Activated T-cell treated with anti-CD3 and anti-CD28 coated beads for 24 hours (primary cell): ENCODE measurements around the gene PRTG.
A peak's percentile ranks its signal among the peaks of the same experiment; 100 is the strongest.
"Not testable (repeated sequence)": the region's sequence is repeated elsewhere in the genome, so short reads cannot be mapped to it uniquely, and the experiment has no call there.

ENCODE experiments used
- DNase-seq: peaks from one replicate; pipeline ENCODE4 v3.0.0-alpha.2; 2020; ENCODE audit warnings: low read depth

PRTG gene, protein sequence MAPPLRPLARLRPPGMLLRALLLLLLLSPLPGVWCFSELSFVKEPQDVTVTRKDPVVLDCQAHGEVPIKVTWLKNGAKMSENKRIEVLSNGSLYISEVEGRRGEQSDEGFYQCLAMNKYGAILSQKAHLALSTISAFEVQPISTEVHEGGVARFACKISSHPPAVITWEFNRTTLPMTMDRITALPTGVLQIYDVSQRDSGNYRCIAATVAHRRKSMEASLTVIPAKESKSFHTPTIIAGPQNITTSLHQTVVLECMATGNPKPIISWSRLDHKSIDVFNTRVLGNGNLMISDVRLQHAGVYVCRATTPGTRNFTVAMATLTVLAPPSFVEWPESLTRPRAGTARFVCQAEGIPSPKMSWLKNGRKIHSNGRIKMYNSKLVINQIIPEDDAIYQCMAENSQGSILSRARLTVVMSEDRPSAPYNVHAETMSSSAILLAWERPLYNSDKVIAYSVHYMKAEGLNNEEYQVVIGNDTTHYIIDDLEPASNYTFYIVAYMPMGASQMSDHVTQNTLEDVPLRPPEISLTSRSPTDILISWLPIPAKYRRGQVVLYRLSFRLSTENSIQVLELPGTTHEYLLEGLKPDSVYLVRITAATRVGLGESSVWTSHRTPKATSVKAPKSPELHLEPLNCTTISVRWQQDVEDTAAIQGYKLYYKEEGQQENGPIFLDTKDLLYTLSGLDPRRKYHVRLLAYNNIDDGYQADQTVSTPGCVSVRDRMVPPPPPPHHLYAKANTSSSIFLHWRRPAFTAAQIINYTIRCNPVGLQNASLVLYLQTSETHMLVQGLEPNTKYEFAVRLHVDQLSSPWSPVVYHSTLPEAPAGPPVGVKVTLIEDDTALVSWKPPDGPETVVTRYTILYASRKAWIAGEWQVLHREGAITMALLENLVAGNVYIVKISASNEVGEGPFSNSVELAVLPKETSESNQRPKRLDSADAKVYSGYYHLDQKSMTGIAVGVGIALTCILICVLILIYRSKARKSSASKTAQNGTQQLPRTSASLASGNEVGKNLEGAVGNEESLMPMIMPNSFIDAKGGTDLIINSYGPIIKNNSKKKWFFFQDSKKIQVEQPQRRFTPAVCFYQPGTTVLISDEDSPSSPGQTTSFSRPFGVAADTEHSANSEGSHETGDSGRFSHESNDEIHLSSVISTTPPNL

GRCh38 chr15:55742927-55743728 lies at the start of gene PRTG:
Gene PRTG (minus strand): TSS chr15:55743152. CDS start chr15:55742931, 221 bp downstream.
- no peak for DNase-seq

GRCh38 chr15:55791551-55792400 lies 48.8 kb upstream of the PRTG start:
- DNase-seq: no peak

- DNase-seq: peak; percentile 33
Observed at GRCh38 chr15:55789066-55789660, 46.2 kb upstream of the PRTG start.

- no peak for DNase-seq
Observed at GRCh38 chr15:55786341-55786740, 43.4 kb upstream of the PRTG start.

GRCh38 chr15:55785593-55785992 lies 42.6 kb upstream of the PRTG start:
- not testable (repeated sequence) for DNase-seq

DNA sequence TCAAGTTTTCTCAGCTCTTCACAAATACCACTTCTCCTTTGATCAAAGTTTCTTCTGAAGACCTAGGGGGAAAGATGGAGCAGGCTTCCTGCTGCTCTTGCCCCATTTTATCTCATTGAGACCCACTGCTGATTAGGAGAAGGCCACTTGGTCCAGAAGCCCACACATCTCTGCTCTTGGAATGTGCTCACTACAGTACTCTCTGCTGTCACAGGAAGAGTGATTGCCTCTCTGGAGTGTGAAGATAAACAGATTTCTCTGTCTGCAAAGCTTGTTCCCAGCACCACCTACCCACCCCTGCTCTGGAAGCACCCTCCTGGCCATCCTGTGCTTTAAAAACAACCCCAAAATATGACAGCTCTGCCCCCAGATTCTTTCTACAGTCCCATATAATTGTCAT lies 41.3 kb upstream of the PRTG start:
- DNase-seq: no peak

GRCh38 chr15:55782901-55783300 lies 39.9 kb upstream of the PRTG start:
- no peak for DNase-seq

DNA sequence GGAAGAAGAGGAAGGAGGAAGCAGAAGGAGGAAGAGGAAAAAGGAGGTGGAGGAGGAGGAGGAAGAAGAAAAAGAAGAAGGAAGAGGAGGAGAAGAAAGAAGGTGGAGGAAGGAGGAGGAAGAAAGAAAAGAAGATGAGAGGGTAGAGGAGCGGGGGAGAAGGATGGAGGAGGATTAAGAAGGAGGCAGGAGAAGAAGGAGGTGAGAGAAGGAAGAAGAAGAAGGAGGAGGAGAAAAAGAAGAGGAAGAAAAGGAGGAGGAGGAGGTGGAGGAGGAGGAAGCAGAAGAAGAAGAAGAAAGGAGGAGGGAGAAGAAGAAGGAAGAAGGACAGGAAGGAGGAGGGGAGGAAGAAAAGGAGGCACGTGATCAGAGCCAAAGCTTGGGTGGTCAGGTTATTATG lies 37.3 kb upstream of the PRTG start:
- no peak for DNase-seq

- no peak for DNase-seq
Observed at GRCh38 chr15:55778932-55779331, 36.0 kb upstream of the PRTG start.

- no peak for DNase-seq
Observed at GRCh38 chr15:55775316-55775715, 32.4 kb upstream of the PRTG start.

DNA sequence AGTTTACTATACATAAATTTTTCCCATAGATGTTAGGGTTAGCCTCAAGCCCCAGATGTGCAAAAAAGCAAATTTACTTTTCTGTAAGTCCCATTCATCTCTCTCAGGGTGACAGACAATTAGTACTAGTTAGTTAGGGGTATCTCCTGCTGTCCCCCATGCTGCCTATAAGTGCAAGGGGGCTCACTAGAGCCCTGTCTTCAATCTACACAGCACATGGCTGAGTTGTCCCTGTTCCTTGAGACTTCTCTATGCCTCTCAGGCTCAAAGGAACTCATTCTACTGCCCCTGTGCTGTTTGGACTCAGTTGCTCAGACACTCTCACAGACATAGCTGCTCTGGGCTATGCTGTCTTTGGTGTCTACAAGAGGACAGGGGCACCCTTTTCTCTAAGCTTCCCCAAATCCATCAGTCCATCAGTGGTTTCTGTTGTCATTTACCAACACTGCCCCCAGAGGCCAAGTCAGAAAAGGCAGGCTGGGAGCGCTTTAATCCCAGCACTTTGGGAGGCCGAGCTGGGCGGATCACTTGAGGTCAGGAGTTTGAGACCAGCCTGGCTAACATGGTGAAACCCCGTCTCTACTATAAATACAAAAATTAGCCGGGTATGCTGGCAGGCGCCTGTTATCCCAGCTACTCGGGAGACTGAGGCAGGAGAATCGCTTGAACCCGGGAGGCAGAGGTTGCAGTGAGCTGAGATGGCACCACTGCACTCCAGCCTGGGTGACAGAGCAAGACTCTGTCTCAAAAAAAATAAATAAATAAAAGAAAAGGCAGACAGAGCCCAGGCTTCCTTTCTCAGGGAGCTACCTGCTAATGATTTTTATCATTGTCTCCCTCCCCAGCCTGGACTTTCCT lies 31.4 kb upstream of the PRTG start:
- DNase-seq: peak; percentile 20

GRCh38 chr15:55770806-55771205 lies 27.9 kb upstream of the PRTG start:
- no peak for DNase-seq

- DNase-seq: no peak
Observed at GRCh38 chr15:55770261-55770660, 27.3 kb upstream of the PRTG start.

GRCh38 chr15:55768670-55769185 lies 25.8 kb upstream of the PRTG start:
- no peak for DNase-seq

- no peak for DNase-seq
Observed at GRCh38 chr15:55766676-55767075, 23.7 kb upstream of the PRTG start.

- no peak for DNase-seq
Observed at GRCh38 chr15:55764398-55764797, 21.4 kb upstream of the PRTG start.

DNA sequence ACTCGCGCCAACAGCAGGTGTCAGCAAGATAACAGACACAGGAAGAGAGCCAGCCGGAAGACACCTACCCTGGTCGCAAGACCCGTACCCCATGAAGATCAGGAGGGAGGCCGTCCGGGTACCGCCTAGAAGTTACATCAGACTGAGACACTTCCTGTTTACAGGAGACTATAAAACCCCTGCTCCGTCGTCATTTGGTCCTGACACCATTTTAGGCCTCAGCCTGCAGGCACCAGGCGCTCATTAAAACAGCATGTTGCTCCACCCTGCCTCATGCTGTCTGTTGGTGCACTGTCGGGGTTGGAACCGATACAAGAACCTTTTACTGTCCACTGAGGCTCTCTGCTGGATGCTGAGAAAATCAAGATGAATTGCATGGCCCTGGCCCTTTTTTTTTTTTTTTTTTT lies 15.6 kb upstream of the PRTG start:
- no peak for DNase-seq

DNA sequence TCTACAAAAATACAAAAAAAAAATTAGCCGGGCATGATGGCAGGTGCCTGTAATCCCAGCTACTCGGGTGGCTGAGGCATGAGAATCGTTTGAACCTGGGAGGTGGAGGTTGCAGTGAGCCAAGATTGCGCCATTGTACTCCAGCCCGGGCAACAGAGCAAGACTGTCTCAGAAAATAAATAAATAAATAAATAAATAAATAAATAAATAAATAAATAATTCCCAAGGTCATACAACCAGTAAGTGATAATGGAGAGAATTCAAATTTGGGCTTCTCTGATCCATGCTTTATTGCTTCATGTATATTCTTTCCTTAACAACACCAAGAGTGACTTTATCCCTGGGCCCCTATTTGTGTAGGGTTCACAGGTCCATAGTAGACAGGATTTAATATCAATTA lies 10.5 kb upstream of the PRTG start:
- not testable (repeated sequence) for DNase-seq

DNA sequence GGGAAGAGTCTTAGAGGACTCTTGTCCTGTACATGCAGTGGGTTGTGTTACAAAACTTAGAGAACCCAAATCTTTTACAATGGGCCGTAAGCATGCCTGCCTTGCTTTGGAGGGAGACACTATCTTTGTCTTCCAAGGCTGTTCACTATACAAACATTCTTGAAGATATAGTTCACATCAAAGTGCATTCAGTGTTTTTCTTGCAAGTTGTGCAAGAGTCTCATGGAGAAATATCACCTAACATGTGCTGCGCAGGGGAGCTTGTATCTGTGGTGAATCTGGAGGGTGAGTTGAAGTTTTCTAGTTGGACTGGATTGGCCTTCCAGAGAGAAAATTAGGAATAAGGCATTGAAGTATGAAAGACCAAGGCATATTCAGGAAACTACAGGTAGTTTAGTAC lies 7.8 kb upstream of the PRTG start:
- DNase-seq: no peak
